Measurements from ENCODE around the gene PDLIM7.

The PDLIM7 gene

GRCh38 chr5:177509381-177509951, 12.1 kb upstream of the PDLIM7 start, which contains the start of gene DOK3:
DOK3 (minus strand) TSS chr5:177509826; CDS start chr5:177509540, 286 bp downstream.
- ChIA-PET POLR2A (interaction anchor here (0.6 to 1.2 kb wide), 2 partner anchors 12 to 16 kb away, joined by 3 read pairs; no protein-coding TSS in a partner anchor), CTCF (interaction anchor here (0.7 to 1.8 kb wide), 2 partner anchors 9 to 119 kb away, joined by 3 read pairs; no protein-coding TSS in a partner anchor)
- TF ChIP-seq FOXK2 (IDR thresholded peaks at IDR 0.05) (no peak), ELF4 (IDR thresholded peaks at IDR 0.05) (no peak), CTBP1 (IDR thresholded peaks at IDR 0.05; ENCODE audit: borderline replicate concordance) (no peak), ZNF384 (IDR thresholded peaks at IDR 0.05) (no peak), FOXA1 (IDR thresholded peaks at IDR 0.05) (no peak), PKNOX1 (IDR thresholded peaks at IDR 0.05) (no peak), SP1 (IDR thresholded peaks at IDR 0.05) (no peak), TARDBP (IDR thresholded peaks at IDR 0.05) (no peak), ARNT (IDR thresholded peaks at IDR 0.05) (no peak), SUZ12 (IDR thresholded peaks at IDR 0.05) (no peak), BHLHE40 (IDR thresholded peaks at IDR 0.05; ENCODE audit: borderline replicate concordance) (no peak), NFRKB (IDR thresholded peaks at IDR 0.05) (no peak), HDGF (IDR thresholded peaks at IDR 0.05; ENCODE audit: borderline replicate concordance) (no peak), FOXM1 (IDR thresholded peaks at IDR 0.05; ENCODE audit: borderline replicate concordance) (no peak), LEF1 (IDR thresholded peaks at IDR 0.05; ENCODE audit: borderline replicate concordance) (no peak)
- no peak for DNase-seq (ENCODE audit: extremely low spot score)

- DNase-seq (ENCODE audit: extremely low spot score), result no peak
- ChIA-PET CTCF (interaction anchor here (0.7 to 1.8 kb wide), 2 partner anchors 10 to 118 kb away, joined by 3 read pairs; no protein-coding TSS in a partner anchor), POLR2A (interaction anchor here (0.6 to 1.6 kb wide), 3 partner anchors 9 to 16 kb away, joined by 3 read pairs; no protein-coding TSS in a partner anchor)
- TF ChIP-seq ZNF384 (IDR thresholded peaks at IDR 0.05), result no peak
- TF ChIP-seq SP1 (IDR thresholded peaks at IDR 0.05), result no peak
- no peak for TF ChIP-seq FOXM1 (IDR thresholded peaks at IDR 0.05; ENCODE audit: borderline replicate concordance)
- TF ChIP-seq SUZ12 (IDR thresholded peaks at IDR 0.05), result no peak
- TF ChIP-seq ELF4 (IDR thresholded peaks at IDR 0.05), result no peak
- TF ChIP-seq FOXK2 (IDR thresholded peaks at IDR 0.05), result no peak
- no peak for TF ChIP-seq BHLHE40 (IDR thresholded peaks at IDR 0.05; ENCODE audit: borderline replicate concordance)
- TF ChIP-seq ARNT (IDR thresholded peaks at IDR 0.05), result no peak
These were observed 11.4 kb upstream of the PDLIM7 start for GRCh38 chr5:177508837-177509236.

DNA sequence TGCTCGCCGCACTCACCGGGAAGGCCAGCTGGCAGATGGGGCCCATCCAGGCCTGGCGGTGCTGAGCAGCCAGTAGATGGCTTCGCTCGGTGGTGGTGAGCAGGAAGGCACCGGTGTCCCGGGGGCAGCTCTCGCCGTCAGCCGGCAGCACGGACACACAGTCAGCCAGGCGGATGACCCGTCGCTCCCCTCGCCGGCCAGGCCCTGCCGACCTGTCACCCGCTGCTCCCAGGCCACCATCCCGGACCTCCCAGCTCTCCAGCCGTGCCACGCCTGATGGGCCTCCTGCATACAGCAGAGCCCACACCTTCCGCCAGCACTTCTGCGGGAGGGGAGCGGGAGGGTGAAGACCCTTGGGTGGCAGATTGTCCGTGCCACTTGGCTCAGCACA, 10.8 kb upstream of the PDLIM7 start:
- DNase-seq (ENCODE audit: extremely low spot score), result no peak
- POLR2A ChIA-PET, result interaction anchor here (1.6 kb wide), 1 partner anchor 9 kb away, joined by 3 read pairs; no protein-coding TSS in a partner anchor
- CTCF ChIA-PET, result interaction anchor here (0.6 to 1.8 kb wide), 3 partner anchors 11 to 117 kb away, joined by 3 to 4 read pairs (median 3); partner anchors contain the start of gene PDLIM7
- TF ChIP-seq HDGF (IDR thresholded peaks at IDR 0.05; ENCODE audit: borderline replicate concordance), result no peak
- no peak for TF ChIP-seq ELF4 (IDR thresholded peaks at IDR 0.05)
- no peak for TF ChIP-seq FOXK2 (IDR thresholded peaks at IDR 0.05)
- no peak for TF ChIP-seq LEF1 (IDR thresholded peaks at IDR 0.05; ENCODE audit: borderline replicate concordance)
- TF ChIP-seq BHLHE40 (IDR thresholded peaks at IDR 0.05; ENCODE audit: borderline replicate concordance), result no peak
- no peak for TF ChIP-seq FOXM1 (IDR thresholded peaks at IDR 0.05; ENCODE audit: borderline replicate concordance)
- TF ChIP-seq PKNOX1 (IDR thresholded peaks at IDR 0.05), result no peak
- no peak for TF ChIP-seq TARDBP (IDR thresholded peaks at IDR 0.05)
- no peak for TF ChIP-seq ZNF384 (IDR thresholded peaks at IDR 0.05)

GRCh38 chr5:177507596-177508220, 10.3 kb upstream of the PDLIM7 start:
- POLR2A ChIA-PET, result interaction anchor here (1.6 to 1.8 kb wide), 2 partner anchors 8 to 10 kb away, joined by 3 to 8 read pairs; no protein-coding TSS in a partner anchor
- no peak for DNase-seq (ENCODE audit: extremely low spot score)
- CTCF ChIA-PET, result interaction anchor here (0.6 to 1.8 kb wide), 3 partner anchors 10 to 117 kb away, joined by 3 to 4 read pairs (median 3); partner anchors contain the start of gene PDLIM7
- TF ChIP-seq BHLHE40 (IDR thresholded peaks at IDR 0.05; ENCODE audit: borderline replicate concordance) (no peak), HDGF (IDR thresholded peaks at IDR 0.05; ENCODE audit: borderline replicate concordance) (no peak), FOXK2 (IDR thresholded peaks at IDR 0.05) (no peak), ELF4 (IDR thresholded peaks at IDR 0.05) (no peak)

DNA sequence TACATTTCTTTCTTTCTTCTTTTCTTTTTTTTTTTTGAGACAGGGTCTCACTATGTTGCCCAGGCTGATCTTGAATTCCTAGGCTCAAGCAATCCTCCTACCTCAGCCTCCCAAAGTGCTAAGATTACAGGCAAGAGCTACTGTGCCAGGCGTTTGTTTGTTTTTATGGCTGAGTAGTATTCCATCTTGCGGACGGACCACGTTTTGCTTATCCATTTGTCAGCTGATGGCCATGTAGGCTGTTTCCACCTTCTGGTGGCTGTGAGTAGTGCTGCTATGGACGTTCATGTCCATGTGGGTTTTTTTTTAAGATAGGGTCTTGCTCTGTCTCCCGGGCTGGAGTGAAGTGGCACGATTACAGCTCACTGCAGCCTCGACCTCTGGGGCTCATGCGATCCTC, 9.8 kb upstream of the PDLIM7 start:
- no peak for DNase-seq (ENCODE audit: extremely low spot score)
- CTCF ChIA-PET, result interaction anchor here (0.8 to 1.5 kb wide), 3 partner anchors 10 to 50 kb away, joined by 3 to 8 read pairs (median 4); partner anchors contain the start of gene PDLIM7
- TF ChIP-seq FOXK2 (IDR thresholded peaks at IDR 0.05), result no peak
- TF ChIP-seq SUZ12 (IDR thresholded peaks at IDR 0.05), result no peak
- no peak for TF ChIP-seq FOXM1 (IDR thresholded peaks at IDR 0.05; ENCODE audit: borderline replicate concordance)
- TF ChIP-seq BHLHE40 (IDR thresholded peaks at IDR 0.05; ENCODE audit: borderline replicate concordance), result no peak
- no peak for TF ChIP-seq ZNF384 (IDR thresholded peaks at IDR 0.05)
- no peak for TF ChIP-seq SP1 (IDR thresholded peaks at IDR 0.05)
- no peak for TF ChIP-seq NFRKB (IDR thresholded peaks at IDR 0.05)
- no peak for TF ChIP-seq ARNT (IDR thresholded peaks at IDR 0.05)
- TF ChIP-seq TARDBP (IDR thresholded peaks at IDR 0.05), result no peak
- no peak for TF ChIP-seq L3MBTL2 (conservative IDR thresholded peaks at IDR 0.05)
- TF ChIP-seq LEF1 (IDR thresholded peaks at IDR 0.05; ENCODE audit: borderline replicate concordance), result no peak
- no peak for TF ChIP-seq HDGF (IDR thresholded peaks at IDR 0.05; ENCODE audit: borderline replicate concordance)
- no peak for TF ChIP-seq CTBP1 (IDR thresholded peaks at IDR 0.05; ENCODE audit: borderline replicate concordance)
- no peak for TF ChIP-seq FOXA1 (IDR thresholded peaks at IDR 0.05)
- TF ChIP-seq ELF4 (IDR thresholded peaks at IDR 0.05), result no peak
- TF ChIP-seq PKNOX1 (IDR thresholded peaks at IDR 0.05), result no peak
- POLR2A ChIA-PET, result interaction anchor here (1.8 kb wide), 1 partner anchor 9 kb away, joined by 8 read pairs; no protein-coding TSS in a partner anchor

Data from HEK293T (cell line).